Neural cell (in vitro differentiated cells): Measurements from ENCODE around the gene SPECC1L.

Source experiments
- CTCF ChIP-seq: fragments of 450-650 bp; IDR thresholded peaks from 2 replicates; pipeline ENCODE4 v1.5.1; 2014; ENCODE audit warnings: antibody characterized with exemption, mild to moderate bottlenecking, moderate library complexity; ENCODE audit not compliant: poor library complexity, severe bottlenecking
- POLR2AphosphoS5 ChIP-seq: IDR thresholded peaks from 2 replicates; pipeline ENCODE4 v1.6.1; 2012
- RAD21 ChIP-seq: fragments of 450-650 bp; conservative IDR thresholded peaks from 2 replicates; pipeline ENCODE4 v1.6.1; 2014; ENCODE audit warnings: antibody characterized with exemption, mild to moderate bottlenecking, moderate library complexity
- TAF1 ChIP-seq: IDR thresholded peaks from 2 replicates; pipeline ENCODE4 v1.6.1; 2012; ENCODE audit warnings: low read depth

- no peak for TF ChIP-seq CTCF
- TF ChIP-seq TAF1, result no peak
- no peak for TF ChIP-seq RAD21
- TF ChIP-seq POLR2AphosphoS5, result no peak
These were observed 62.7 kb downstream of the SPECC1L start for GRCh38 chr22:24333301-24333700.
